ENCODE measurements around the gene TMEM41B. TPM values are rescaled to one million over a fixed set of nuclear protein-coding genes. Genes with fewer than 3 reads are reported as not detected.
"Not testable (repeated sequence)": the region's sequence is repeated elsewhere in the genome, so short reads cannot be mapped to it uniquely, and the experiment has no call there.

TMEM41B gene
- total RNA-seq, 3 donors from 2014 or later: 33.2 to 57.9 (median 54.0) TPM

GRCh38 chr11:9265211-9266131 lies 48.9 kb downstream of the TMEM41B start, which contains the start of gene DENND5A:
TSS of gene DENND5A (minus strand) at chr11:9265350. CDS start at chr11:9265069, 281 bp downstream.
- Histone ChIP-seq H3K4me3 (peak within 1 kb of the TSS; percentile 41), H3K4me1 (ENCODE audit: low read depth) (peaks cover 12% of the 10 kb centered on the region), H3K9me3 (no peaks in the 10 kb centered on the region), H3K36me3 (ENCODE audit: low read depth) (no peaks in the 10 kb centered on the region)
- TF ChIP-seq CTCF (IDR thresholded peaks at IDR 0.05): no peak
- ATAC-seq (peak; percentile 80), DNase-seq (peak; percentile 62 to 84 (median 81))
- intact Hi-C loops (cut with DNase I, micrococcal nuclease): no loop called here

- Histone ChIP-seq H3K4me1 (ENCODE audit: low read depth) (peaks cover 12% of the 10 kb centered on the region), H3K4me3 (peak overlapping the region; percentile 41), H3K9me3 (no peaks in the 10 kb centered on the region), H3K36me3 (ENCODE audit: low read depth) (no peaks in the 10 kb centered on the region)
- ATAC-seq (peak; percentile 66), DNase-seq (peak; percentile 49 to 67 (median 55))
- TF ChIP-seq CTCF (IDR thresholded peaks at IDR 0.05): no peak
- intact Hi-C loops (cut with DNase I, micrococcal nuclease): no loop called here
These were observed 49.8 kb downstream of the TMEM41B start for GRCh38 chr11:9264316-9265210.

- TF ChIP-seq CTCF (IDR thresholded peaks at IDR 0.05): no peak
- Histone ChIP-seq H3K36me3 (ENCODE audit: low read depth) (no peaks in the 10 kb centered on the region), H3K9me3 (no peaks in the 10 kb centered on the region), H3K4me1 (ENCODE audit: low read depth) (peaks cover 12% of the 10 kb centered on the region), H3K4me3 (no peak overlapping the region)
- DNase-seq (no peak), ATAC-seq (peak; percentile 16)
- intact Hi-C loops (cut with DNase I, micrococcal nuclease): no loop called here
These were observed 50.5 kb downstream of the TMEM41B start for GRCh38 chr11:9263840-9264315.

- H3K9me3 ChIP-seq; H3K36me3 ChIP-seq (ENCODE audit: low read depth); intact Hi-C loops (cut with DNase I, micrococcal nuclease); H3K4me3 ChIP-seq; ATAC-seq; DNase-seq: not testable (repeated sequence)
- H3K4me1 ChIP-seq (ENCODE audit: low read depth): peaks cover 12% of the 10 kb centered on the region
These were observed 53.6 kb downstream of the TMEM41B start for GRCh38 chr11:9260838-9261146.

- Histone ChIP-seq H3K4me1 (ENCODE audit: low read depth) (peaks cover 8% of the 10 kb centered on the region), H3K4me3 (no peak overlapping the region), H3K36me3 (ENCODE audit: low read depth) (no peaks in the 10 kb centered on the region), H3K9me3 (no peaks in the 10 kb centered on the region)
- intact Hi-C loops (cut with DNase I, micrococcal nuclease): no loop called here
- ATAC-seq (no peak), DNase-seq (no peak)
- no peak for TF ChIP-seq CTCF (IDR thresholded peaks at IDR 0.05)
These were observed 54.2 kb downstream of the TMEM41B start for GRCh38 chr11:9259981-9260837.

- H3K4me1 ChIP-seq (ENCODE audit: low read depth); intact Hi-C loops (cut with DNase I, micrococcal nuclease); H3K36me3 ChIP-seq (ENCODE audit: low read depth); DNase-seq; H3K9me3 ChIP-seq; ATAC-seq; H3K4me3 ChIP-seq: not testable (repeated sequence)
These were observed 56.1 kb downstream of the TMEM41B start for GRCh38 chr11:9258279-9258678.

Data from mucosa of descending colon (tissue), 3 donors.